ENCODE measurements around the gene RNASE9.
"Not testable (repeated sequence)": the region's sequence is repeated elsewhere in the genome, so short reads cannot be mapped to it uniquely, and the experiment has no call there.

RNASE9 gene

GRCh38 chr14:20515846-20516245, 45.0 kb downstream of the RNASE9 start:
- no peak for DNase-seq

- no peak for DNase-seq
Observed at GRCh38 chr14:20512177-20512905, 48.5 kb downstream of the RNASE9 start.

GRCh38 chr14:20508367-20508766, 52.5 kb downstream of the RNASE9 start:
- DNase-seq: no peak

- not testable (repeated sequence) for DNase-seq
Observed at GRCh38 chr14:20507537-20507936, 53.3 kb downstream of the RNASE9 start.

GRCh38 chr14:20506752-20507151, 54.1 kb downstream of the RNASE9 start:
- not testable (repeated sequence) for DNase-seq

- not testable (repeated sequence) for DNase-seq
Observed at GRCh38 chr14:20506276-20506675, 54.6 kb downstream of the RNASE9 start.

All from CD4-positive, alpha-beta T cell treated with Interleukin-4 for 4 hours (primary cell).